ENCODE measurements around the gene SRRM3. TPM values are rescaled to one million over a fixed set of nuclear protein-coding genes. Genes with fewer than 3 reads are reported as not detected.

SRRM3 gene
- total and polyA plus RNA-seq, 2 experiments from 2014 or later: 8.6 to 13.8 TPM

DNA sequence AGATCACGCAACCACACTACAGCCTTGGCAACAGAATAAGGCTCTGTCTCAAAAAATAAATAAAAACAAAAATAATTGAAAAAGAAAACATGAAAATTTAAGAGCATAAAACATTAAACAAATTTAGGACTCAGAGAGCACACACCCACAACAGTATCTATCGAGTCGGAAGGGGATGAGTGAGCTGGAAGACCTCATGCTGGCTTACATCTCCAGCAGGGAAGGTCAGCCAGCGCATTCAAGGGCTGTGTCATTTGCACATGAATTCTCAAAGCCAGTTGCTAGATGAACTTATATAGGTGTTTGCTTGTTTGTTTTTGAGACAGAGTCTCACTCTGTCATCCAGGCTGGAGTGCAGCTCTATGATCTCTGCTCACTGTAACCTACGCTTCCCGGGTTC is 50.3 kb downstream of the SRRM3 start:
- Mint-ChIP-seq H3K27me3 (ENCODE audit: insufficient read depth, low read depth, poor library complexity) (peaks cover 10% of the 10 kb centered on the region), H3K9me3 (no peaks in the 10 kb centered on the region), H3K4me3 (no peak overlapping the region), H3K27ac (no peak overlapping the region), H3K4me1 (peaks cover 19% of the 10 kb centered on the region), H3K36me3 (ENCODE audit: low read depth) (peaks cover 6% of the 10 kb centered on the region)
- Histone ChIP-seq H3K4me1 (ENCODE audit: insufficient read depth) (peaks cover 18% of the 10 kb centered on the region), H3K36me3 (ENCODE audit: insufficient read depth) (no peaks in the 10 kb centered on the region), H3F3A (replicated peaks; ENCODE audit: low read depth) (peaks cover 12% of the 10 kb centered on the region; the same call in 1 of the 2 replicates), H2AFZ (no peak overlapping the region), H3K27ac (ENCODE audit: low read depth) (no peak overlapping the region), H3K9me2 (ENCODE audit: insufficient read depth) (no peaks in the 10 kb centered on the region), H3K4me3 (0 out of 2 replicates have a peak overlapping the region, but pooled peaks have one; percentile 13), H4K20me1 (replicated peaks; ENCODE audit: insufficient read depth) (no peaks in the 10 kb centered on the region), H3K79me2 (replicated peaks; ENCODE audit: insufficient read depth) (no peaks in the 10 kb centered on the region), H3K27me3 (ENCODE audit: insufficient read depth) (no peaks in the 10 kb centered on the region), H3K4me2 (peak overlapping the region; percentile 64; the same call in 1 of the 2 replicates)
- TF ChIP-seq CREB1 (CRISPR knock-in tag; IDR thresholded peaks at IDR 0.05; ENCODE audit: low read depth) (no peak), STAT1 (IDR thresholded peaks at IDR 0.05; ENCODE audit: unreplicated experiment) (no peak), NANOG (IDR thresholded peaks at IDR 0.05; ENCODE audit: borderline replicate concordance) (no peak), ZNF114 (CRISPR knock-in tag; IDR thresholded peaks at IDR 0.05) (no peak), EZH2 (IDR thresholded peaks at IDR 0.05; ENCODE audit: low read depth, unreplicated experiment) (no peak), EZH2phosphoT487 (IDR thresholded peaks at IDR 0.05; ENCODE audit: unreplicated experiment) (no peak), ZNF331 (CRISPR knock-in tag; IDR thresholded peaks at IDR 0.05; ENCODE audit: low read depth) (no peak), JUNB (IDR thresholded peaks at IDR 0.05; ENCODE audit: unreplicated experiment) (no peak), POLR2AphosphoS5 (IDR thresholded peaks at IDR 0.05; ENCODE audit: low read depth) (no peak)
- TF ChIP-seq, protein P1, sequence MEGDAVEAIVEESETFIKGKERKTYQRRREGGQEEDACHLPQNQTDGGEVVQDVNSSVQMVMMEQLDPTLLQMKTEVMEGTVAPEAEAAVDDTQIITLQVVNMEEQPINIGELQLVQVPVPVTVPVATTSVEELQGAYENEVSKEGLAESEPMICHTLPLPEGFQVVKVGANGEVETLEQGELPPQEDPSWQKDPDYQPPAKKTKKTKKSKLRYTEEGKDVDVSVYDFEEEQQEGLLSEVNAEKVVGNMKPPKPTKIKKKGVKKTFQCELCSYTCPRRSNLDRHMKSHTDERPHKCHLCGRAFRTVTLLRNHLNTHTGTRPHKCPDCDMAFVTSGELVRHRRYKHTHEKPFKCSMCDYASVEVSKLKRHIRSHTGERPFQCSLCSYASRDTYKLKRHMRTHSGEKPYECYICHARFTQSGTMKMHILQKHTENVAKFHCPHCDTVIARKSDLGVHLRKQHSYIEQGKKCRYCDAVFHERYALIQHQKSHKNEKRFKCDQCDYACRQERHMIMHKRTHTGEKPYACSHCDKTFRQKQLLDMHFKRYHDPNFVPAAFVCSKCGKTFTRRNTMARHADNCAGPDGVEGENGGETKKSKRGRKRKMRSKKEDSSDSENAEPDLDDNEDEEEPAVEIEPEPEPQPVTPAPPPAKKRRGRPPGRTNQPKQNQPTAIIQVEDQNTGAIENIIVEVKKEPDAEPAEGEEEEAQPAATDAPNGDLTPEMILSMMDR (conservative IDR thresholded peaks at IDR 0.05; ENCODE audit: low read depth in 2 of 2): no peak
- TF ChIP-seq, protein P2, sequence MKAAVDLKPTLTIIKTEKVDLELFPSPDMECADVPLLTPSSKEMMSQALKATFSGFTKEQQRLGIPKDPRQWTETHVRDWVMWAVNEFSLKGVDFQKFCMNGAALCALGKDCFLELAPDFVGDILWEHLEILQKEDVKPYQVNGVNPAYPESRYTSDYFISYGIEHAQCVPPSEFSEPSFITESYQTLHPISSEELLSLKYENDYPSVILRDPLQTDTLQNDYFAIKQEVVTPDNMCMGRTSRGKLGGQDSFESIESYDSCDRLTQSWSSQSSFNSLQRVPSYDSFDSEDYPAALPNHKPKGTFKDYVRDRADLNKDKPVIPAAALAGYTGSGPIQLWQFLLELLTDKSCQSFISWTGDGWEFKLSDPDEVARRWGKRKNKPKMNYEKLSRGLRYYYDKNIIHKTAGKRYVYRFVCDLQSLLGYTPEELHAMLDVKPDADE (IDR thresholded peaks at IDR 0.05): no peak
- TF ChIP-seq, protein P3, sequence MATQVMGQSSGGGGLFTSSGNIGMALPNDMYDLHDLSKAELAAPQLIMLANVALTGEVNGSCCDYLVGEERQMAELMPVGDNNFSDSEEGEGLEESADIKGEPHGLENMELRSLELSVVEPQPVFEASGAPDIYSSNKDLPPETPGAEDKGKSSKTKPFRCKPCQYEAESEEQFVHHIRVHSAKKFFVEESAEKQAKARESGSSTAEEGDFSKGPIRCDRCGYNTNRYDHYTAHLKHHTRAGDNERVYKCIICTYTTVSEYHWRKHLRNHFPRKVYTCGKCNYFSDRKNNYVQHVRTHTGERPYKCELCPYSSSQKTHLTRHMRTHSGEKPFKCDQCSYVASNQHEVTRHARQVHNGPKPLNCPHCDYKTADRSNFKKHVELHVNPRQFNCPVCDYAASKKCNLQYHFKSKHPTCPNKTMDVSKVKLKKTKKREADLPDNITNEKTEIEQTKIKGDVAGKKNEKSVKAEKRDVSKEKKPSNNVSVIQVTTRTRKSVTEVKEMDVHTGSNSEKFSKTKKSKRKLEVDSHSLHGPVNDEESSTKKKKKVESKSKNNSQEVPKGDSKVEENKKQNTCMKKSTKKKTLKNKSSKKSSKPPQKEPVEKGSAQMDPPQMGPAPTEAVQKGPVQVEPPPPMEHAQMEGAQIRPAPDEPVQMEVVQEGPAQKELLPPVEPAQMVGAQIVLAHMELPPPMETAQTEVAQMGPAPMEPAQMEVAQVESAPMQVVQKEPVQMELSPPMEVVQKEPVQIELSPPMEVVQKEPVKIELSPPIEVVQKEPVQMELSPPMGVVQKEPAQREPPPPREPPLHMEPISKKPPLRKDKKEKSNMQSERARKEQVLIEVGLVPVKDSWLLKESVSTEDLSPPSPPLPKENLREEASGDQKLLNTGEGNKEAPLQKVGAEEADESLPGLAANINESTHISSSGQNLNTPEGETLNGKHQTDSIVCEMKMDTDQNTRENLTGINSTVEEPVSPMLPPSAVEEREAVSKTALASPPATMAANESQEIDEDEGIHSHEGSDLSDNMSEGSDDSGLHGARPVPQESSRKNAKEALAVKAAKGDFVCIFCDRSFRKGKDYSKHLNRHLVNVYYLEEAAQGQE (IDR thresholded peaks at IDR 0.05; ENCODE audit: unreplicated experiment): no peak
- TF ChIP-seq, protein P4, sequence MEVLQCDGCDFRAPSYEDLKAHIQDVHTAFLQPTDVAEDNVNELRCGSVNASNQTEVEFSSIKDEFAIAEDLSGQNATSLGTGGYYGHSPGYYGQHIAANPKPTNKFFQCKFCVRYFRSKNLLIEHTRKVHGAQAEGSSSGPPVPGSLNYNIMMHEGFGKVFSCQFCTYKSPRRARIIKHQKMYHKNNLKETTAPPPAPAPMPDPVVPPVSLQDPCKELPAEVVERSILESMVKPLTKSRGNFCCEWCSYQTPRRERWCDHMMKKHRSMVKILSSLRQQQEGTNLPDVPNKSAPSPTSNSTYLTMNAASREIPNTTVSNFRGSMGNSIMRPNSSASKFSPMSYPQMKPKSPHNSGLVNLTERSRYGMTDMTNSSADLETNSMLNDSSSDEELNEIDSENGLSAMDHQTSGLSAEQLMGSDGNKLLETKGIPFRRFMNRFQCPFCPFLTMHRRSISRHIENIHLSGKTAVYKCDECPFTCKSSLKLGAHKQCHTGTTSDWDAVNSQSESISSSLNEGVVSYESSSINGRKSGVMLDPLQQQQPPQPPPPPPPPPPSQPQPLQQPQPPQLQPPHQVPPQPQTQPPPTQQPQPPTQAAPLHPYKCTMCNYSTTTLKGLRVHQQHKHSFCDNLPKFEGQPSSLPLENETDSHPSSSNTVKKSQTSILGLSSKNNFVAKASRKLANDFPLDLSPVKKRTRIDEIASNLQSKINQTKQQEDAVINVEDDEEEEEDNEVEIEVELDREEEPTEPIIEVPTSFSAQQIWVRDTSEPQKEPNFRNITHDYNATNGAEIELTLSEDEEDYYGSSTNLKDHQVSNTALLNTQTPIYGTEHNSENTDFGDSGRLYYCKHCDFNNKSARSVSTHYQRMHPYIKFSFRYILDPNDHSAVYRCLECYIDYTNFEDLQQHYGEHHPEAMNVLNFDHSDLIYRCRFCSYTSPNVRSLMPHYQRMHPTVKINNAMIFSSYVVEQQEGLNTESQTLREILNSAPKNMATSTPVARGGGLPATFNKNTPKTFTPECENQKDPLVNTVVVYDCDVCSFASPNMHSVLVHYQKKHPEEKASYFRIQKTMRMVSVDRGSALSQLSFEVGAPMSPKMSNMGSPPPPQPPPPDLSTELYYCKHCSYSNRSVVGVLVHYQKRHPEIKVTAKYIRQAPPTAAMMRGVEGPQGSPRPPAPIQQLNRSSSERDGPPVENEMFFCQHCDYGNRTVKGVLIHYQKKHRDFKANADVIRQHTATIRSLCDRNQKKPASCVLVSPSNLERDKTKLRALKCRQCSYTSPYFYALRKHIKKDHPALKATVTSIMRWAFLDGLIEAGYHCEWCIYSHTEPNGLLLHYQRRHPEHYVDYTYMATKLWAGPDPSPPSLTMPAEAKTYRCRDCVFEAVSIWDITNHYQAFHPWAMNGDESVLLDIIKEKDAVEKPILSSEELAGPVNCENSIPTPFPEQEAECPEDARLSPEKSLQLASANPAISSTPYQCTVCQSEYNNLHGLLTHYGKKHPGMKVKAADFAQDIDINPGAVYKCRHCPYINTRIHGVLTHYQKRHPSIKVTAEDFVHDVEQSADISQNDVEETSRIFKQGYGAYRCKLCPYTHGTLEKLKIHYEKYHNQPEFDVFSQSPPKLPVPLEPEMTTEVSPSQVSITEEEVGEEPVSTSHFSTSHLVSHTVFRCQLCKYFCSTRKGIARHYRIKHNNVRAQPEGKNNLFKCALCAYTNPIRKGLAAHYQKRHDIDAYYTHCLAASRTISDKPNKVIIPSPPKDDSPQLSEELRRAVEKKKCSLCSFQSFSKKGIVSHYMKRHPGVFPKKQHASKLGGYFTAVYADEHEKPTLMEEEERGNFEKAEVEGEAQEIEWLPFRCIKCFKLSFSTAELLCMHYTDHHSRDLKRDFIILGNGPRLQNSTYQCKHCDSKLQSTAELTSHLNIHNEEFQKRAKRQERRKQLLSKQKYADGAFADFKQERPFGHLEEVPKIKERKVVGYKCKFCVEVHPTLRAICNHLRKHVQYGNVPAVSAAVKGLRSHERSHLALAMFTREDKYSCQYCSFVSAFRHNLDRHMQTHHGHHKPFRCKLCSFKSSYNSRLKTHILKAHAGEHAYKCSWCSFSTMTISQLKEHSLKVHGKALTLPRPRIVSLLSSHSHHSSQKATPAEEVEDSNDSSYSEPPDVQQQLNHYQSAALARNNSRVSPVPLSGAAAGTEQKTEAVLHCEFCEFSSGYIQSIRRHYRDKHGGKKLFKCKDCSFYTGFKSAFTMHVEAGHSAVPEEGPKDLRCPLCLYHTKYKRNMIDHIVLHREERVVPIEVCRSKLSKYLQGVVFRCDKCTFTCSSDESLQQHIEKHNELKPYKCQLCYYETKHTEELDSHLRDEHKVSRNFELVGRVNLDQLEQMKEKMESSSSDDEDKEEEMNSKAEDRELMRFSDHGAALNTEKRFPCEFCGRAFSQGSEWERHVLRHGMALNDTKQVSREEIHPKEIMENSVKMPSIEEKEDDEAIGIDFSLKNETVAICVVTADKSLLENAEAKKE (CRISPR knock-in tag; IDR thresholded peaks at IDR 0.05): no peak
- DNase-seq (ENCODE audit: low spot score) (no peak), ATAC-seq (peak; percentile 76)

All from GM23338 (cell line).